Spleen (tissue), 11 donors: Measurements from ENCODE around the gene ZFYVE27. TPM values are rescaled to one million over a fixed set of nuclear protein-coding genes. Genes with fewer than 3 reads are reported as not detected.

Experiments used
- DNase-seq: peaks from one replicate; pipeline ENCODE4 v3.0.0-alpha.2; 2020
- H3K27ac ChIP-seq, 8 donors: fragments of 200-600 bp; sonication (generic) in 7 of 8; 1 replicate in 4 of 8; 2 replicates in 4 of 8; pipeline versions ENCODE4 v1.5.0 to v1.8.0; 2016 to 2021; ENCODE audit warnings: inconsistent platforms in 4 of 8, mild to moderate bottlenecking in 4 of 8, moderate library complexity in 1 of 8
- H3K27me3 ChIP-seq, 7 donors: fragments of 200-600 bp; sonication (generic) in 6 of 7; replicated peaks in 1 of 7; 1 replicate in 4 of 7; 2 replicates in 3 of 7; pipeline versions ENCODE4 v1.5.0 to v1.8.0; 2016 to 2021; ENCODE audit warnings: inconsistent platforms in 3 of 7, mild to moderate bottlenecking in 1 of 7
- H3K36me3 ChIP-seq, 6 donors: fragments of 200-600 bp; sonication (generic) in 5 of 6; 1 replicate in 4 of 6; 2 replicates in 2 of 6; pipeline versions ENCODE4 v1.5.0 to v1.8.0; 2016 to 2021; ENCODE audit warnings: inconsistent platforms in 2 of 6
- H3K4me1 ChIP-seq, 6 donors: fragments of 200-600 bp; sonication (generic) in 5 of 6; 1 replicate in 3 of 6; 2 replicates in 3 of 6; pipeline versions ENCODE4 v1.5.0 to v1.8.0; 2016 to 2021; ENCODE audit warnings: inconsistent platforms in 3 of 6
- H3K4me3 ChIP-seq, 8 donors: fragments of 200-600 bp; sonication (generic) in 7 of 8; 1 replicate in 4 of 8; 2 replicates in 4 of 8; pipeline versions ENCODE4 v1.5.0 to v1.8.0; 2016 to 2021; ENCODE audit warnings: inconsistent platforms in 4 of 8, mild to moderate bottlenecking in 4 of 8, moderate library complexity in 2 of 8
- H3K9me3 ChIP-seq, 8 donors: fragments of 200-600 bp; sonication (generic) in 7 of 8; 1 replicate in 4 of 8; 2 replicates in 4 of 8; pipeline versions ENCODE4 v1.5.0 to v1.8.0; 2016 to 2021; ENCODE audit warnings: inconsistent platforms in 4 of 8
- POLR2A ChIP-seq, 3 donors: fragments of 450-650 bp; IDR thresholded peaks; one replicate each; pipeline ENCODE4 v1.5.1; 2017; ENCODE audit warnings: antibody characterized with exemption in 3 of 3, mild to moderate bottlenecking in 1 of 3
- POLR2AphosphoS5 ChIP-seq, 3 donors: sonication (generic); formaldehyde crosslinking; IDR thresholded peaks; one replicate each; pipeline ENCODE4 v1.5.1; 2017; ENCODE audit warnings: antibody characterized with exemption in 3 of 3
- WGBS, 5 donors: extraction: QIAGEN DNeasy Blood & Tissue Kit in 3 of 5; methylation state at CpG; one replicate each; pipeline versions ENCODE4 v1.1.5 to v1.1.7; 2013 to 2018; 5-methylcytosine and 5-hydroxymethylcytosine counted together
- intact Hi-C: fragments of 100-400 bp; cut with DNase I; formaldehyde crosslinking; loops from one replicate; pipeline ENCODE4 v1.15.0; 2023; ENCODE audit warnings: low total_unique reads
- polyA plus RNA-seq, 3 donors: library from polyadenylated mRNA; stranded (reverse); fragments of 200-250 nt; gene quantifications; one replicate each; pipeline ENCODE4 v1.2.1, GENCODE V29; 2013
- total RNA-seq, 7 donors: library from RNA; depleted of rRNA in 3 of 7; stranded (reverse); fragments of >200 nt in 3 of 7; fragmentation: NEBNext Ultra II Directional in 4 of 7; extraction: Animal tissue kit (Norgen Biotek cat#: 25700) in 4 of 7; gene quantifications; one replicate each; pipeline versions ENCODE4 v1.1.0 to v1.2.1, GENCODE V29; 2016 to 2021
- TF ChIP-seq, protein P1 (sequence below), 11 experiments: fragments of 200-600 bp in 7 of 11; fragments of 450-650 bp in 4 of 11; sonication (generic) in 4 of 11; IDR thresholded peaks in 8 of 11; conservative IDR thresholded peaks in 3 of 11; 1 replicate in 7 of 11; 2 replicates in 4 of 11; pipeline versions ENCODE4 v1.4.0 to v1.8.0; 2016 to 2021; ENCODE audit warnings: antibody characterized with exemption in 11 of 11, inconsistent platforms in 4 of 11, mild to moderate bottlenecking in 1 of 11
- donor health status: healthy with polysubstance abuse.
- donor health status: DM: no; HTN: no; CAD: no; lungs with moderate emphysema.
- donor health status: DM: no; HTN: no; CAD: no.
- donor health status: Bipolar disorder and iron deficiency.
- donor health status: healthy.
- donor health status: DM: no; HTN: no; CAD: no.
- donor health status: DM: yes; HTN: yes; CAD: no.

Gene ZFYVE27
- total and polyA plus RNA-seq, 10 donors, result 16.8 to 42.2 (median 31.7) TPM

DNA sequence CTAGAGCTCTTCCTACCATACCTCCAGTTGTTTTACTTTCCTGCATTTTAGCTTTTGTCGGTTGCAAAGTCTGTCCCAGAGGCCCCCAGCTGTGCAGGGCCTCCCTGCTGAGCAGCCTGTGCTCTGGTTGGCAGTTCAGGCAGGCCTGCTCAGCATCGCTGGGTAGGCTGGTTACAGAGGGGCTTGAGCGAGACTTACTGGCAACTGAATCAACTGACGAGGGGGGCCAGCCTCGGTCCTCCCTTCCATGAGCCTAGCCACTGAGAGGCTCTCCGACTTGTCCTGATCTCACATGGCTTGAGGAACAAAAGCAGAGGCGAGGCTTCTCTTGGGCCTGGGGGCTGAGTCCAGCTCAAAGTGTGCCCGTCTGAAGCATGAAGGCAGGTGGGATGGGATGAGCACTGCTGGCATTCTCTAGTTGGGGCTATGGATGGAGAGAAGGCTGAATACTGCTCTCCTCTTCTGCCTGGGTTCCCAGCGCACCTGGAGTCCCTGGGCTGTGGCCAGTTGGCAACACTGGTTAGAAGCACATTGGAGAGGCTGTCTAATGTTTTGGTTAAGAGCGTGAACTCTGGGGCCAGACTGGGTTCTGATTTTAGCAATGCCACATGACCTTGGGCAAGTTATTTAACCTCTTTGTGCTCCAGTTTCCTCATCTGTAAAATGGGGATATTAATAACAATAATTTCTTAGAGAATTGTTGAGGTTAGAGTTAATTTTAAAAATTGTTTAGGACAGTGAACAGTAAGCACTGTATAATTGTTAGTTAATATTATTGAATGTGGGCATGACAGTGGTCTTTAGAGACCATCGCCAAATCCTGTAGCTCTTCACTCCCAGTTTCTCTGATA lies 41.7 kb downstream of the ZFYVE27 start:
- Histone ChIP-seq H3K36me3 (no peaks in the 10 kb centered on the region), H3K27ac (no peak overlapping the region), H3K27me3 (peaks cover 0 to 10% (median 0%) of the 10 kb centered on the region in 7 donors), H3K9me3 (no peaks in the 10 kb centered on the region), H3K4me3 (no peak overlapping the region), H3K4me1 (peaks cover 0 to 16% (median 9%) of the 10 kb centered on the region in 6 donors)
- TF ChIP-seq, protein P1, sequence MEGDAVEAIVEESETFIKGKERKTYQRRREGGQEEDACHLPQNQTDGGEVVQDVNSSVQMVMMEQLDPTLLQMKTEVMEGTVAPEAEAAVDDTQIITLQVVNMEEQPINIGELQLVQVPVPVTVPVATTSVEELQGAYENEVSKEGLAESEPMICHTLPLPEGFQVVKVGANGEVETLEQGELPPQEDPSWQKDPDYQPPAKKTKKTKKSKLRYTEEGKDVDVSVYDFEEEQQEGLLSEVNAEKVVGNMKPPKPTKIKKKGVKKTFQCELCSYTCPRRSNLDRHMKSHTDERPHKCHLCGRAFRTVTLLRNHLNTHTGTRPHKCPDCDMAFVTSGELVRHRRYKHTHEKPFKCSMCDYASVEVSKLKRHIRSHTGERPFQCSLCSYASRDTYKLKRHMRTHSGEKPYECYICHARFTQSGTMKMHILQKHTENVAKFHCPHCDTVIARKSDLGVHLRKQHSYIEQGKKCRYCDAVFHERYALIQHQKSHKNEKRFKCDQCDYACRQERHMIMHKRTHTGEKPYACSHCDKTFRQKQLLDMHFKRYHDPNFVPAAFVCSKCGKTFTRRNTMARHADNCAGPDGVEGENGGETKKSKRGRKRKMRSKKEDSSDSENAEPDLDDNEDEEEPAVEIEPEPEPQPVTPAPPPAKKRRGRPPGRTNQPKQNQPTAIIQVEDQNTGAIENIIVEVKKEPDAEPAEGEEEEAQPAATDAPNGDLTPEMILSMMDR (IDR thresholded peaks at IDR 0.05 in 8 of 11, conservative IDR thresholded peaks at IDR 0.05 in 3 of 11), result no peak
- TF ChIP-seq POLR2AphosphoS5 (IDR thresholded peaks at IDR 0.05), result no peak
- TF ChIP-seq POLR2A (IDR thresholded peaks at IDR 0.05), result no peak
- intact Hi-C loops, result no loop called here
- 79 to 90% (median 87%) methylated on average over 9 to 11 of the region's 11 CpGs for WGBS, 5 donors
- DNase-seq, result no peak

GRCh38 chr10:97779492-97779891 lies 42.6 kb downstream of the ZFYVE27 start:
- H3K4me1 ChIP-seq, result peaks cover 0 to 16% (median 9%) of the 10 kb centered on the region in 6 donors
- peaks cover 0 to 7% (median 0%) of the 10 kb centered on the region in 7 donors for H3K27me3 ChIP-seq
- no peaks in the 10 kb centered on the region for H3K36me3 ChIP-seq
- H3K4me3 ChIP-seq, result no peak overlapping the region
- no peaks in the 10 kb centered on the region for H3K9me3 ChIP-seq
- WGBS, 5 donors, result 70 to 87% (median 78%) methylated on average over 4 of the region's 4 CpGs
- intact Hi-C loops, result no loop called here
- TF ChIP-seq POLR2A (IDR thresholded peaks at IDR 0.05) (no peak), POLR2AphosphoS5 (IDR thresholded peaks at IDR 0.05) (no peak)
- TF ChIP-seq, protein P1 (IDR thresholded peaks at IDR 0.05 in 8 of 11, conservative IDR thresholded peaks at IDR 0.05 in 3 of 11), result no peak
- DNase-seq, result no peak
- no peak overlapping the region for H3K27ac ChIP-seq

GRCh38 chr10:97779975-97780374 lies 43.0 kb downstream of the ZFYVE27 start:
- no peak overlapping the region for H3K4me3 ChIP-seq
- no peak for DNase-seq
- no peak overlapping the region for H3K27ac ChIP-seq
- no peaks in the 10 kb centered on the region for H3K36me3 ChIP-seq
- peaks cover 0 to 4% (median 0%) of the 10 kb centered on the region in 7 donors for H3K27me3 ChIP-seq
- WGBS, 5 donors, result 93 to 97% (median 95%) methylated on average over 3 of the region's 3 CpGs
- peaks cover 0 to 16% (median 9%) of the 10 kb centered on the region in 6 donors for H3K4me1 ChIP-seq
- intact Hi-C loops, result no loop called here
- H3K9me3 ChIP-seq, result no peaks in the 10 kb centered on the region
- TF ChIP-seq, protein P1 (IDR thresholded peaks at IDR 0.05 in 8 of 11, conservative IDR thresholded peaks at IDR 0.05 in 3 of 11), result no peak
- TF ChIP-seq POLR2A (IDR thresholded peaks at IDR 0.05) (no peak), POLR2AphosphoS5 (IDR thresholded peaks at IDR 0.05) (no peak)

GRCh38 chr10:97780841-97781617 lies 44.1 kb downstream of the ZFYVE27 start:
- DNase-seq, result no peak
- 52 to 66% (median 60%) methylated on average over 6 to 7 of the region's 7 CpGs for WGBS, 5 donors
- TF ChIP-seq POLR2A (IDR thresholded peaks at IDR 0.05) (no peak), POLR2AphosphoS5 (IDR thresholded peaks at IDR 0.05) (no peak)
- TF ChIP-seq, protein P1 (IDR thresholded peaks at IDR 0.05 in 8 of 11, conservative IDR thresholded peaks at IDR 0.05 in 3 of 11), result no peak
- Histone ChIP-seq H3K27ac (peak overlapping the region in 2 of 8 donors; percentile 28 to 43), H3K9me3 (no peaks in the 10 kb centered on the region), H3K27me3 (no peaks in the 10 kb centered on the region), H3K4me1 (peaks cover 0 to 16% (median 9%) of the 10 kb centered on the region in 6 donors), H3K36me3 (no peaks in the 10 kb centered on the region), H3K4me3 (no peak overlapping the region)
- intact Hi-C loops, result no loop called here
